Keratinocyte (primary cell): ENCODE results near the gene SRSF4.

ENCODE experiments used
- CTCF ChIP-seq, 3 experiments: IDR thresholded peaks in 1 of 3; conservative IDR thresholded peaks in 1 of 3; optimal IDR thresholded peaks in 1 of 3; 2 replicates in 2 of 3; 3 replicates in 1 of 3; pipeline versions ENCODE3 to v1.5.1; 2011; ENCODE audit warnings: low read length in 3 of 3, mild to moderate bottlenecking in 3 of 3, moderate library complexity in 2 of 3, control low read depth in 1 of 3, inconsistent platforms in 1 of 3; ENCODE audit not compliant: insufficient read depth in 2 of 3; ENCODE audit errors: extremely low read depth in 1 of 3
- EZH2 ChIP-seq: IDR thresholded peaks from one replicate; pipeline ENCODE4 v1.6.1; 2012; ENCODE audit warnings: inconsistent platforms, mild to moderate bottlenecking, low read length, moderate library complexity

DNA sequence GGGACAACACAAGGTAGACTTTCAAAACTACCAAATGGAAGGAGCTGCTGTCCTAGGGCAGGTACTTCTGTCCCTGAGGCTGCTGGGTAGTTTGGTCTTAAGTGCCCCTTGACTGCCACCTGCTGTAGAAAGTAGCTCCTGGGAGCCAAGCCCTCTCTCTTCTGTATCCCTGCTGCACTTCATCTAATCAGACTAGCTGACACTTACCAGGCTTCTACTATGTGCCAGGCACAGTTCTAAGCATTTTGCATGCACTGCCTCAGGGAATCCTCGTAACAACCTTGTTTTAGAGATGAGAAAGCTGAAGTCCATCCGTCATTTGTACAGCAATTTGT, 15.9 kb upstream of the SRSF4 start:
- TF ChIP-seq CTCF (optimal IDR thresholded peaks at IDR 0.05 in 1 of 3, IDR thresholded peaks at IDR 0.05 in 1 of 3, conservative IDR thresholded peaks at IDR 0.05 in 1 of 3; ENCODE audit: extremely low read depth in 1 of 3, insufficient read depth in 2 of 3, low read length in 3 of 3) (peak; percentile 64 to 75 (median 65)), EZH2 (no peak)
